K562 (cell line): ENCODE measurements around the gene EXOSC2. TPM values are rescaled to one million over a fixed set of nuclear protein-coding genes. Genes with fewer than 3 reads are reported as not detected.

Source experiments
- HMG20B ChIP-seq: fragments of 250-450 bp; sonication (Bioruptor Pico); IDR thresholded peaks from 2 replicates; pipeline ENCODE4 v1.5.0; 2021; ENCODE audit warnings: mild to moderate bottlenecking
- HNRNPLL ChIP-seq: fragments of 200-400 bp; formaldehyde crosslinking; IDR thresholded peaks from 2 replicates; pipeline ENCODE4 v1.6.1; 2017; ENCODE audit warnings: low read length, low read depth, mild to moderate bottlenecking; ENCODE audit not compliant: poor library complexity, severe bottlenecking
- KDM2B ChIP-seq: fragments of 250-450 bp; sonication (Bioruptor Pico); IDR thresholded peaks from 2 replicates; pipeline ENCODE4 v1.8.0; 2021; ENCODE audit warnings: mild to moderate bottlenecking, moderate library complexity
- ZBTB12 ChIP-seq: fragments of 250-450 bp; sonication (Bioruptor Pico); IDR thresholded peaks from 2 replicates; pipeline ENCODE4 v1.4.0; 2020
- ZBTB43 ChIP-seq: sonication (generic); formaldehyde crosslinking; IDR thresholded peaks from 2 replicates; pipeline ENCODE4 v1.8.0; 2023; ENCODE audit warnings: mild to moderate bottlenecking, missing genetic modification reagents
- ZBTB7A ChIP-seq: IDR thresholded peaks from 2 replicates; pipeline ENCODE4 v1.6.1; 2011; ENCODE audit warnings: low read depth, mild to moderate bottlenecking, low read length, moderate library complexity, borderline replicate concordance; ENCODE audit not compliant: control insufficient read depth
- ZKSCAN8 ChIP-seq: fragments of 200-800 bp; sonication (Bioruptor generic); IDR thresholded peaks from 2 replicates; pipeline ENCODE4 v1.6.1; 2016; ENCODE audit warnings: missing genetic modification characterization, missing compliant biosample characterization
- polyA plus RNA-seq, 8 experiments: library from polyadenylated mRNA; depleted of rRNA in 4 of 8; stranded (reverse) in 5 of 8; unstranded in 3 of 8; fragments of >200 nt; fragmentation: Nextera tagmentation in 2 of 8; fragmentation: Illumina TruSeq in 1 of 8; extraction: Ambion mirVana in 2 of 8; extraction: Trizol in 1 of 8; gene quantifications; 2 replicates each; pipeline versions ENCODE4 v1.2.1 to v1.2.3, GENCODE V29; 2011 to 2014; ENCODE audit warnings: inconsistent platforms in 1 of 8, missing spikeins in 1 of 8
- total RNA-seq, 7 experiments: library from RNA; depleted of rRNA in 6 of 7; stranded (reverse); fragments of >200 nt in 6 of 7; fragmentation: Illumina TruSeq in 2 of 7; extraction: Trizol in 2 of 7; gene quantifications; 2 replicates each; pipeline versions ENCODE4 v1.2.1 to v1.2.3, GENCODE V29; 2011 to 2021; ENCODE audit warnings: low replicate concordance in 1 of 7
- TF ChIP-seq, protein P1 (sequence below): fragments of 450-650 bp; IDR thresholded peaks from one replicate; pipeline ENCODE4 v1.6.1; 2018; ENCODE audit warnings: mild to moderate bottlenecking, moderate library complexity; ENCODE audit not compliant: partially characterized antibody
- TF ChIP-seq, protein P2 (sequence below), 3 experiments: fragments of 200-800 bp in 1 of 3; fragments of 250-450 bp in 1 of 3; fragments of 450-650 bp in 1 of 3; sonication (Bioruptor Pico) in 1 of 3; sonication (Bioruptor generic) in 1 of 3; formaldehyde crosslinking in 1 of 3; IDR thresholded peaks; 2 replicates each; pipeline versions ENCODE4 v1.6.1 to v1.8.0; 2016 to 2022; ENCODE audit warnings: mild to moderate bottlenecking in 2 of 3, missing genetic modification characterization in 2 of 3, missing compliant biosample characterization in 1 of 3, moderate library complexity in 1 of 3

EXOSC2 gene
- total and polyA plus RNA-seq, 9 of the 15 experiments (the other 6 are each of a cell fraction or from before 2014, with no cell fraction given) = 46.0 to 101 (median 77.6) TPM

DNA sequence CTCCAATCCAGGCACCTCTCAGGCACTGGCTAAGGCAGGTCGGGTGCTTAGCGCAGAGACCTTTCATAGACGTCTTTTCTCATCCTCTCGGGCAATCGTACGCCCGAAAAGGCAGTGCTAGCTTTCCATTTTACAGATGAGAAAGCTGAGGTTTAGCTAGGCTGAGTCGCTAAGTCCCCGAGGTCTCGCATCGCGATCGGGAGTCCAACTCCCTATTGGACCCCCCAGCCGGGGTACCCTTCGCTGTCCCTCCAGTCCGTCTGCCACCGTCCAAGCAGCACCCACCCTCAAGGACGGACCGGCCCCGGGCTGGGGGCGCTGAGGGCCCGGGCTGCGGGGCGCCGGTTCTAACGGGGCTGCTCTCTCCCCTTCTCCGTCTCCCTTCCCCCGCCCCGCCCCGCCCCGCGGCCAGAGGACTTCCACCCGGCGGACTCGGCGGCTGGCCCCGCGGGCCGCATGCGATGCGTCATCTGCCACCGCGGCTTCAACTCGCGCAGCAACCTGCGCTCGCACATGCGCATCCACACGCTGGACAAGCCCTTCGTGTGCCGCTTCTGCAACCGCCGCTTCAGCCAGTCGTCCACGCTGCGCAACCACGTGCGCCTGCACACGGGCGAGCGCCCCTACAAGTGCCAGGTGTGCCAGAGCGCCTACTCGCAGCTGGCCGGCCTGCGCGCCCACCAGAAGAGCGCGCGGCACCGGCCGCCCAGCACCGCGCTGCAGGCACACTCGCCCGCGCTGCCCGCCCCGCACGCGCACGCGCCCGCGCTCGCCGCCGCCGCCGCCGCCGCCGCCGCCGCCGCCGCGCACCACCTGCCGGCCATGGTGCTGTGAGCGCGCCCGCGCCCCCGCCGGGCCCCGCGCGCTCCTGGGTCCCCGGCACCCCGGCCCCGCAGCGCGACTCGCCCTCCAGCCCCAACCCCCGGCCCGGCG is 12.5 kb upstream of the EXOSC2 start (continued):
- TF ChIP-seq ZBTB43 (CRISPR knock-in tag) (peak; percentile 93), HNRNPLL (peak; percentile 55), KDM2B (0 out of 2 replicates have a peak, but pooled peaks have one; percentile 6), ZBTB12 (CRISPR knock-in tag) (no peak), HMG20B (no peak), ZBTB7A (peak; percentile 67; the same call in 1 of the 2 replicates), ZKSCAN8 (CRISPR knock-in tag) (no peak)
- TF ChIP-seq, protein P1, sequence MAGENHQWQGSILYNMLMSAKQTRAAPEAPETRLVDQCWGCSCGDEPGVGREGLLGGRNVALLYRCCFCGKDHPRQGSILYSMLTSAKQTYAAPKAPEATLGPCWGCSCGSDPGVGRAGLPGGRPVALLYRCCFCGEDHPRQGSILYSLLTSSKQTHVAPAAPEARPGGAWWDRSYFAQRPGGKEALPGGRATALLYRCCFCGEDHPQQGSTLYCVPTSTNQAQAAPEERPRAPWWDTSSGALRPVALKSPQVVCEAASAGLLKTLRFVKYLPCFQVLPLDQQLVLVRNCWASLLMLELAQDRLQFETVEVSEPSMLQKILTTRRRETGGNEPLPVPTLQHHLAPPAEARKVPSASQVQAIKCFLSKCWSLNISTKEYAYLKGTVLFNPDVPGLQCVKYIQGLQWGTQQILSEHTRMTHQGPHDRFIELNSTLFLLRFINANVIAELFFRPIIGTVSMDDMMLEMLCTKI = no peak
- TF ChIP-seq, protein P2, sequence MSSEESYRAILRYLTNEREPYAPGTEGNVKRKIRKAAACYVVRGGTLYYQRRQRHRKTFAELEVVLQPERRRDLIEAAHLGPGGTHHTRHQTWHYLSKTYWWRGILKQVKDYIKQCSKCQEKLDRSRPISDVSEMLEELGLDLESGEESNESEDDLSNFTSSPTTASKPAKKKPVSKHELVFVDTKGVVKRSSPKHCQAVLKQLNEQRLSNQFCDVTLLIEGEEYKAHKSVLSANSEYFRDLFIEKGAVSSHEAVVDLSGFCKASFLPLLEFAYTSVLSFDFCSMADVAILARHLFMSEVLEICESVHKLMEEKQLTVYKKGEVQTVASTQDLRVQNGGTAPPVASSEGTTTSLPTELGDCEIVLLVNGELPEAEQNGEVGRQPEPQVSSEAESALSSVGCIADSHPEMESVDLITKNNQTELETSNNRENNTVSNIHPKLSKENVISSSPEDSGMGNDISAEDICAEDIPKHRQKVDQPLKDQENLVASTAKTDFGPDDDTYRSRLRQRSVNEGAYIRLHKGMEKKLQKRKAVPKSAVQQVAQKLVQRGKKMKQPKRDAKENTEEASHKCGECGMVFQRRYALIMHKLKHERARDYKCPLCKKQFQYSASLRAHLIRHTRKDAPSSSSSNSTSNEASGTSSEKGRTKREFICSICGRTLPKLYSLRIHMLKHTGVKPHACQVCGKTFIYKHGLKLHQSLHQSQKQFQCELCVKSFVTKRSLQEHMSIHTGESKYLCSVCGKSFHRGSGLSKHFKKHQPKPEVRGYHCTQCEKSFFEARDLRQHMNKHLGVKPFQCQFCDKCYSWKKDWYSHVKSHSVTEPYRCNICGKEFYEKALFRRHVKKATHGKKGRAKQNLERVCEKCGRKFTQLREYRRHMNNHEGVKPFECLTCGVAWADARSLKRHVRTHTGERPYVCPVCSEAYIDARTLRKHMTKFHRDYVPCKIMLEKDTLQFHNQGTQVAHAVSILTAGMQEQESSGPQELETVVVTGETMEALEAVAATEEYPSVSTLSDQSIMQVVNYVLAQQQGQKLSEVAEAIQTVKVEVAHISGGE (CRISPR knock-in tag; IDR thresholded peaks at IDR 0.05) = peak in 1 of 3 experiments; percentile 62; a peak in 1 of 6 replicates
